ENCODE measurements around the gene ATP2B3. TPM values are rescaled to one million over a fixed set of nuclear protein-coding genes. Genes with fewer than 3 reads are reported as not detected.

ATP2B3 gene
- total RNA-seq, 1 donor from 2014 or later, result 0.21 TPM

- peaks cover 5% of the 10 kb centered on the region for H3K9me3 Mint-ChIP-seq (ENCODE audit: unreplicated experiment)
- no peak for TF ChIP-seq CTCF (IDR thresholded peaks at IDR 0.05)
- H3K4me1 Mint-ChIP-seq (ENCODE audit: unreplicated experiment), result peaks cover 9% of the 10 kb centered on the region
- H3K27me3 Mint-ChIP-seq (ENCODE audit: unreplicated experiment), result no peaks in the 10 kb centered on the region
- H3K4me3 Mint-ChIP-seq (ENCODE audit: unreplicated experiment), result no peak overlapping the region
- no peak for DNase-seq (ENCODE audit: extremely low spot score, unreplicated experiment)
- no peaks in the 10 kb centered on the region for H3K36me3 Mint-ChIP-seq (ENCODE audit: unreplicated experiment)
- H3K27ac Mint-ChIP-seq (ENCODE audit: unreplicated experiment), result no peak overlapping the region
Observed at GRCh38 chrX:153578889-153579288, 61.4 kb downstream of the ATP2B3 start.

- no peaks in the 10 kb centered on the region for H3K36me3 Mint-ChIP-seq (ENCODE audit: unreplicated experiment)
- TF ChIP-seq CTCF (IDR thresholded peaks at IDR 0.05), result no peak
- no peak overlapping the region for H3K27ac Mint-ChIP-seq (ENCODE audit: unreplicated experiment)
- H3K4me3 Mint-ChIP-seq (ENCODE audit: unreplicated experiment), result no peak overlapping the region
- no peaks in the 10 kb centered on the region for H3K27me3 Mint-ChIP-seq (ENCODE audit: unreplicated experiment)
- H3K9me3 Mint-ChIP-seq (ENCODE audit: unreplicated experiment), result peaks cover 6% of the 10 kb centered on the region
- H3K4me1 Mint-ChIP-seq (ENCODE audit: unreplicated experiment), result peaks cover 9% of the 10 kb centered on the region
- no peak for DNase-seq (ENCODE audit: extremely low spot score, unreplicated experiment)
Observed at GRCh38 chrX:153580700-153581386, 63.4 kb downstream of the ATP2B3 start.

GRCh38 chrX:153582896-153583295 is 65.5 kb downstream of the ATP2B3 start:
- Mint-ChIP-seq H3K4me3 (ENCODE audit: unreplicated experiment) (no peak overlapping the region), H3K4me1 (ENCODE audit: unreplicated experiment) (peaks cover 9% of the 10 kb centered on the region), H3K27me3 (ENCODE audit: unreplicated experiment) (no peaks in the 10 kb centered on the region), H3K27ac (ENCODE audit: unreplicated experiment) (no peak overlapping the region), H3K36me3 (ENCODE audit: unreplicated experiment) (peaks cover 5% of the 10 kb centered on the region), H3K9me3 (ENCODE audit: unreplicated experiment) (peaks cover 6% of the 10 kb centered on the region)
- no peak for DNase-seq (ENCODE audit: extremely low spot score, unreplicated experiment)
- no peak for TF ChIP-seq CTCF (IDR thresholded peaks at IDR 0.05)

- DNase-seq (ENCODE audit: extremely low spot score, unreplicated experiment), result no peak
- no peak for TF ChIP-seq CTCF (IDR thresholded peaks at IDR 0.05)
- Mint-ChIP-seq H3K27ac (ENCODE audit: unreplicated experiment) (no peak overlapping the region), H3K36me3 (ENCODE audit: unreplicated experiment) (peaks cover 11% of the 10 kb centered on the region), H3K4me3 (ENCODE audit: unreplicated experiment) (no peak overlapping the region), H3K27me3 (ENCODE audit: unreplicated experiment) (no peaks in the 10 kb centered on the region), H3K4me1 (ENCODE audit: unreplicated experiment) (peaks cover 7% of the 10 kb centered on the region), H3K9me3 (ENCODE audit: unreplicated experiment) (peaks cover 6% of the 10 kb centered on the region)
Observed at GRCh38 chrX:153583433-153583832, 66.0 kb downstream of the ATP2B3 start.

GRCh38 chrX:153585827-153586226 is 68.4 kb downstream of the ATP2B3 start:
- peaks cover 11% of the 10 kb centered on the region for H3K36me3 Mint-ChIP-seq (ENCODE audit: unreplicated experiment)
- no peak overlapping the region for H3K27ac Mint-ChIP-seq (ENCODE audit: unreplicated experiment)
- no peak overlapping the region for H3K4me3 Mint-ChIP-seq (ENCODE audit: unreplicated experiment)
- TF ChIP-seq CTCF (IDR thresholded peaks at IDR 0.05), result no peak
- H3K4me1 Mint-ChIP-seq (ENCODE audit: unreplicated experiment), result peaks cover 5% of the 10 kb centered on the region
- no peak for DNase-seq (ENCODE audit: extremely low spot score, unreplicated experiment)
- H3K9me3 Mint-ChIP-seq (ENCODE audit: unreplicated experiment), result peaks cover 6% of the 10 kb centered on the region
- no peaks in the 10 kb centered on the region for H3K27me3 Mint-ChIP-seq (ENCODE audit: unreplicated experiment)
